ENCODE data around the gene PTPN13.

The PTPN13 gene

DNA sequence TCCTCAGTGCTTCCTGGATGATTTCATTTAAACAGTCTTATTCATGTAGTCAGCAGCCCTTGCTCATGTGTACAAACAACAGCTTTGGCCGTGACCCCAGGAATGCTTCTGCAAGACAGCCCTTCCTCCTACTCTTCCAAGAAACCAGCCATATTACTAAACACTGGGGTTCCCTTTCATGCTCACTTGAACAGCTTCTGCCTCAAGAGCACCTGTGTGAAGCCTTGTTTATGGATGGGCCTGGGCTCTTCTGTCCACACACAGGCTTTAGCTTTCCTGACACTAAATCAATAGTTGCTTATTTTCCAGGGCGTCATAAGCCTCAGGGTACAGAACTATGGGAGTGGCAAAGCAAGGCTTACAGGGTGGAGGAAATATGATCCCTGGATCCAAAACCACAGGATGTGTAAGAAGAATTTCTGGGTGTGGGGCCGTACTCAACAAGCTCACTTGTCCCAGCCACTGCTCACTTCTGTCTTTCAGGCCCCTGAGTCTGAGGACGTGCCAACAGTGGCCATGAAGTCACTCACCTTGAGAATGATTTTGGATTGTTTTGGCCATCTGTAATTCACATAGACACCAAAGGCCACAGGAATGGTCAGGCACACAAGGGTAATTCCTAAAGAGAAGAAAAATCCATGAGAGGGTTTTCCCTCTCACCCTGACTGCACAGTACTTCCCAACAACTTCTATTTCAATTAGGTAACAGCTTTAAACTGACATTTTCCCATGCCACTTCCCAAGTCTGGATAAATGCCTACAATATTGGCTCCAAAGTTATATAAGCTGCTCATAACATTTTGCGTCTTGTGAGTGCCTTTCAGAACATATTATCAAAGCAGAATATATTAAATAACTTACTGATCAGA, 237.4 kb downstream of the PTPN13 start:
- no peak for DNase-seq

DNA sequence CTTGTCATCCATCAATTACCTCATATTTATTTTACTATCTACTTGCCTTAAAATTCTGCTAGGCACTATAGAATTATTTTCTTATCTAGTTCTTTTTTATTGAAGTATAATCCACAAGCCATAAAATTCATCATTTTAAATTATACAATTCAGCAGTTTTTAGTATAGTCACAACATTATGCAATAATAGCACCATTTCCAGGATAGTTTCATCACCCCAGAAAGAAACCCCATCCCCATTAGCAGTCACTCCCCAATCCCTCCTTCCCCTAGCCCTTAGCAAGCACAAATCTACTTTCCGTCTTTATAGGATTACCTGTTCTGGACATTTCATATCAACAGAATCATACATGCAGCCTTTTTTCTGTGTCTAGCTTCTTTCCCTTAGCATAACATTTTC, 239.5 kb downstream of the PTPN13 start:
- DNase-seq = no peak

DNA sequence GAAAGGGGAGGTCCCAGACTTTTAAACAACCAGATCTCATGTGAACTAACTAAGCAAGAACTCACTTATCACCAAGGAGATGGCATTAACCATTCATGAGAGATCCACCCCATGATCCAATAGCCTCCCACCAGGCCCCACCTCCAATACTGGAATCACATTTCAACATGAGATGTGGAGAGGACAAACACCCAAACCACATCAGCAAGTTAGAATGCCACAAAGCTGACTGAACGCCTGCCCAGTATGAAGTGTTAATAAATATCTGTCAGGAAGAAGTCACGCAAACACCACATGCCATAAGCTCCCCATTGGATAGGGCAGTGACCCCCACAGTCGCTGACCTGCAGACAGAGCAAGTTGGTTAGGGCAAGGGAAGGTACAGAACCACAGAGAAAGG, 240.8 kb downstream of the PTPN13 start:
- DNase-seq = no peak

DNA sequence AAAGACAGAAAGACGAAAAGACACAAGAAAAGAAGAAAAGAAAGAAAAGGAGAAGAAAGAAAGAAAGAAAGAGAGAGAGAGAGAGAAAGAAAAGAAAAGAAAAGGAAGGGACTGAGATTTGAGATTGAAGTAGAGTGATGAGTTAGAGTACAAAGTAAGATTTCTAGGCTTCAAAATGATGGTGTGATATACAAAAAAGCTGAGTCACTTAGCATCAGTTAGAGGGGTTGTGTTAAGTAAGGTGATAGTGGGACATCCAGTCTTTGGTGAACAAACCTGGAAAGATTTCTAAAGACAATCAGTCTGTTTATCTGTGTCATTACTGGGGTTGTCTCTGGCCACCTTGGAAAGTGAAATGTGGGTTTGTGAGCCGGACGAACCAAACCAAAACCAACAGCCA, 241.6 kb downstream of the PTPN13 start:
- DNase-seq = peak; percentile 8

DNA sequence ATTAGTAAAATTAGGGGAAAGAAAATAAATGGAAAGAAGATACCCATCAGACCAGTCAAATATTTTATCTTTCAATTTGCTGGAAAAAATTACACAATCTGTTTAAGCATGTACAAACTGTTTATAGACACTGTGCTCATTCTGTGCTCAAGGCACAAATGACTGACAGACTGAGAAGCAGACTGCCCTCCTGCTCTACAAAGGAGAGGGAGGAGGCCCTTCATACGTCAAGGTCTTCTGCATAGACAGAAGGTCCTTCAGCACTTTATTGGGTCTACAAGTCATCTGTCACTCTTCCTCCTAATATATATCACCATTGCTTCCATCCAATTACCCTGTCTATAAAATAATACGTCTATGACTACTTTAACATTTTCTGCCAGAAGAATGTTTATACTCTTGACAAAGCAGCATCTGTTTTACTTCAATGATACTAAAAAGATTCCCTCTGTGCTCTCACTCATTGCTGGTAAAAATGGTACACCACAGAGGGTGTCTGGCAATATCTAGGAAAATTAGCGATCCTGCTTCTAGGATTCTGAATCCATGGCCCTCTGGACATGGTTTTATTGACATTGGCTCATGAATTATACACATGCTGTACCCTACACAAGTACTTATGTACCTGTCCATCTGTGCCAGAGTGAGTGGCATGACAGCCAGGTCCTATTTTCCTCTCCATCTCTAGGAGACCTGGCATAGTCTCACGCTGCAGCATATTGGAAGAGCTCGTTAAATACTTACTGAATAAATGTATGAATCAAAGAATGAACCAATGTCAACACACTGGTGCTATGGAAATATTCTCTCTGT, 243.8 kb downstream of the PTPN13 start:
- DNase-seq = no peak

DNA sequence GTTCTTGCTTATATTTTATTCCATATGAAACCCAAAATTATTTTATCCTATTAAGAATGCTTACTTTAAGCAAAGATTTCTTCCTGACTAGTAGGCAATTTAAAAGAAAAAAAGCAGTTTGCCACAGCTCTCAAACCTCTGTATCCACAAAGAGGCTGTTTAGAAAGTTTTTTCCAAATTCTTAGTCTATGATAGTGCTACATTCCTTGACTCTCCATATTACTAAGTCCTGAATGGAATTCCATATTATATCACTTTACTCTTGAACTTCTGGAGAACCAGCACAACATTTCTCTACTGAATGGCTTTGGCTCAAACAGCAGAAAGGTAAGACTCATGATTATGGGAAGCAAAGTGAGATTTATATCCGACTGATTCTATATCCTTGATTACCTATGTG, 246.7 kb downstream of the PTPN13 start:
- DNase-seq = no peak

DNA sequence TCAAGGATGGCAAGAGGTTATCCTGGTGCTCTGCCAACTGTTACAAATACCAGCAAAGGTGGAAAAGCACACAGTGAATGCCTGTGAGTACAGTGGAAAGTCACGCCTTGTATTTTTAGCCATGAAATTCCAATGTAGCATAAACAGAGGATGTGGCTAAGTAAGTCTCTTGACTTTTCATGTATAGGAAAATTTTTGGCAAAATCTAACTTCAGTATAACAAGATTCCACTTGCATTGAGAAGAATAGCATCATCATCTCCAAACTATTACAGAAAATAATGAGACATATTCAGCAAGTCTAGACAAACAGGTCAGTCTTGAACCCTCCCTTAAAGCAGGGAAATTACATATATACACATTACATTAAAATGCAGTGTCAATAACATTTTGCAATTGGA, 247.2 kb downstream of the PTPN13 start:
- no peak for DNase-seq

DNA sequence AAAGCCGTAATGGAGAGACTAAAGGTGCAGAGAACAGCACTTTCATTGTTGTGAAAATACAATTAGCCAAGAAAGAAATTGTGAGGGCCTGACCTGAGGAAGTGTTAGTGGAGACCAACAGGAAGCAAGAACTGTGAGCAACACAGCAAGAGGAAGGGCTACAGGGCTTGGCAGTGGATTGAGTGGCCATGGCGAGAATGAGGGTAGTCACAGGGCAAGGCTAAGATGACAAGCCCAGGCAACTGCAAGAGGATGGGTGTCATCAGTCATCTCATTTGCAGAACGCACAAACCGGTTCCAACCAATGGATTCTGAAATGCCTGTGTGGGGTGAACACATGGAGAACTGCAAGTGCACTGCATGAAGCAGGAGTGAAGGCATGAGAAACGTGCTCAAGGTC, 251.5 kb downstream of the PTPN13 start:
- no peak for DNase-seq

DNA sequence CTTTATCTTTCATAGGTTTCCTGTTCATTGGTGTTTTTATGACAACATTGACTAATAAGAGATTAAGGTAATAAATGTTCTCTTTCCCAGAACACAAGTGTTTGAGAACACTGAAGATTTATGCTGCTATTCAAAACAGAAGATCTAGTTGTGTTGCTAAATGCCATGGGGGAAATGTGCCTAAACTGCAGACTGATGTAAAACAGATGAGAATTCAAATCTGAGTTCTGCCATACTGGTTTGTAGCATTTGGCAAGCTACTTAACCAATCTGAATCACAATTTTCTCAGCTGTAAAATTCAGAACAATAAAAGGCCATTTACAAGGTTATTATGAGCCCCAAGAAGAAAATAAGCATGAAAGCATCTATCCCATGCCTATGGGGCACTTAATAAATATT, 252.8 kb downstream of the PTPN13 start:
- no peak for DNase-seq

DNA sequence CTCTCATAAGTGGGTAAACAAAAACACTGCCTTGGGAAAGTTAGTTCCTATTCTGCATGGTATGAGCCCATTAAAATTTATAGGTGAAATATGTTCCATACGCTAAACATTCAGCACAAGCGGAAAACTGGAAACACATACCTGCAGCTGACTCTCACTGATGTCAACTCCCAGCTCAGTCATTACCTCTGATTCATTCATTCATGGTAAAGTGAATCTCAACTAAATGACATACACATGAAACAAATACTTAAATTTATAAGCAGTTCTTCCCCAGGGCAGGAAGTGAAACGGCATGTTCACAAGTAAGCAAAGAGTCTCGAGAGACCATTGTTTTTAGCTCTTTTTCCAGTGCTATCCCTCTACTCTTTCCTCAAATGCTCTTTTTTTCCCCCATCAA, 253.5 kb downstream of the PTPN13 start:
- no peak for DNase-seq

DNA sequence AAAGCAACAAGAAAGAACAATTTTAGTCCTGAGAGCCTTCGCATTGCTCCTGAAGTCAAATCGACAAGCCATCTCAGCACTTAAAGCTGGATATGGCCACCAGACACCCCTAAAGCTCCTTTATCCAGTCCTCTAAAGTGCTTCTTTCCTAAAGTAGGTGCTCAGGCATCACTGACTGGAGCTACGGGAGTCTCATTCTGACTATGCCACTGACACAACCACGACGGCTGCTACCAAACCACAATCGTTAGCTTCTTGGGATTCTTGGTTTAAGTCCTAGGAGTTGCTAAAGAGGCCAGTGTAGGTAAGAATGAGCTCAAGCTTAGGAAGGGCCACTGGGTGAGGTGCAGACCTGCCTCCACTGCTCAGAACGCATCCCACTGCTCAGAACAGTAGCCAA, 254.0 kb downstream of the PTPN13 start:
- DNase-seq = no peak

DNA sequence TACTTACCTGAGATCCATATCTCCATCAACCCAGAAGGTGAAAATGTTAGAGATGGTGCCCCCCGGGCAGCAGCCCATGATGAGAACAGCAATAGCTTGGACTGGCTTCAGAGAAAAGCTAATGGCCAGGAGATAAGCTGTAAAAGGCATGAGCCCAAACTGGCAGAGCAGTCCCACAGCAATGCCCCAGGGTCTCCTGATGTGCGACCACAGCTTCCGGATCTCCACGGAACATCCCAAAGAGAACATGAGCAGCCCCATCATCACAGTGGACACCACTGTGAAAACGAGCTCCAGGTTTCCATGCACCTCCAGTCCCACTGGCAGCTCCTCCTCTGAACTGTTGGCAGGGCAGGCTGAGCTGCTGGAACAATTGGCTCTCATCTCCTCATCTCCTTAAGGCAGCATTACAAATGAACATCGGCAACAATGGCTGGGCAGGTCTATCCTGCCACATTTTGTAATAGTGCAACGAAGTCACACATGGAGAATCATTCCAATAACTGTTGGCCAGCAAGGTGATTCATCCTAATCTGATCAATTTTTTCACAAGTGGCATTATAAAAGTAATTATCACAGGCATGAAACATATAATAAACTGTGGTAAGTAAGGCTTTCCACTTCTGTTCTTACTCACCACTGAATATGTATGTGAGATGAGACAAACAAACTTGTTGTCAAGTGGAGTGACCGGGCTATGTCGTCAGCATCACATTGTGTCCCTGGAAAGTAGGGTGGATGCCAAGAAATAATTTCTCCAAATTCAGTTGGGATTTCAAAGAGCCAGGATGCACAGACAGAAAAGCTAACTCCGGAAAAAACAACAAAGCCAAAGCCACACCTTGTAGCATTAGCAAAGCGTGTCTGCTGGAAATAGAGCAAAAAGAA, 254.9 kb downstream of the PTPN13 start, which contains the start of gene SLC10A6:
Gene SLC10A6 (minus strand): TSS at position 653 of the 888 bp plus-strand sequence. CDS start 269 bp downstream, at position 384.
- DNase-seq = no peak

DNA sequence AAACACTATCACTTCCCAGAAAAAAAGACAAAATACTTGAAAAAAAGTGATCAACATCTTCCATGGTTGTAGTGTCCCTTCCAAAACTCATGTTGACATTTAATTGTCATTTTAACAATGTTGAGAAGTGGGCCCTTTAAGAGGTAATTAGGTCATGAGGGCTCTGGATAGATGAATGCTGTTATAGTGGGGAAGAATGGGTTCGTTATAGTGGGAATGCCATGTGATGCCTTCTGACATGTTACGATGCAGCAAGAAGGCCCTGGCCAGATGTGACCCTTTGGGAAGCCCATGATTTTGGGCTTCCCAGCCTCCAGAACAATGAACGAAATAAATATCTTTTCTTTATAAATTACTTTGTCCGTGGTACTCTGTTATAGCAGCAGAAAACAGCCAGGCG, 259.1 kb downstream of the PTPN13 start:
- DNase-seq = no peak

DNA sequence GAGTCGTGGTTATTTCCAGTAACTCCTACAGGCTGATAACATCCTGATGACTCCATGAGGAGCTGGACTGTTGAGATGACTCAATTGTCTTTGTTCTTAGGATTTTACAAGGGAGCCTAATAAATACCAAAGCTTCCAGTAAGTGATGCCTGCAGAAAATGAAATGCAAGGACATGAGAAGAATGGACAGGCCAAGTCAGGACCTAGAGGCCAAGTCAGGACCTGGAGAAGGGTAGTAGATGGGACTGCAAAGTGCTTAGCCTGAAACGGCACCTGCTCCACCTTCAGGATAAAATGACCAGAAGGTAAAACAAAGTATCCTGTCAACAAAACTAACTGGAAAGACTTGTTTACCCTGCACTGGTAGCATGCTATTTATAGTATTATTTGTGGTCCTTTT, 261.5 kb downstream of the PTPN13 start:
- no peak for DNase-seq

DNA sequence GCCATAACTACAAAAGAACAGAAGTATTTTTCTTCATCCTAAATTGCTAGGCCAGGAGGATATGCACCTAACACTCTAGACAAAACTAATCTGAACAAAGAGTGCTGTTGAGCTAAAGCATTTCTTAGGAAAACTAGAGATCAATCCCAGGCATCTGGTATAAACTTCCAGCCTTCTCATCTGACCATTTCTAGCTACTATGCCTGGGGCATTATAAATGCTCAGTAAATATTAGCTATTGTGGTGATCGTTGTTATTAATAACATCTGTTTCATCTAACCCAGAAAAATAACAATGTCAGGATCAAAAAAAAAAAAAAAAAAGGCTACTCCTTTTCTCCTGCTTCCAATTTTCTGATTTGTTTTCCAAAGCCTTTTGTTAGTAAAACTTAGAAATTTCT, 262.8 kb downstream of the PTPN13 start:
- no peak for DNase-seq

DNA sequence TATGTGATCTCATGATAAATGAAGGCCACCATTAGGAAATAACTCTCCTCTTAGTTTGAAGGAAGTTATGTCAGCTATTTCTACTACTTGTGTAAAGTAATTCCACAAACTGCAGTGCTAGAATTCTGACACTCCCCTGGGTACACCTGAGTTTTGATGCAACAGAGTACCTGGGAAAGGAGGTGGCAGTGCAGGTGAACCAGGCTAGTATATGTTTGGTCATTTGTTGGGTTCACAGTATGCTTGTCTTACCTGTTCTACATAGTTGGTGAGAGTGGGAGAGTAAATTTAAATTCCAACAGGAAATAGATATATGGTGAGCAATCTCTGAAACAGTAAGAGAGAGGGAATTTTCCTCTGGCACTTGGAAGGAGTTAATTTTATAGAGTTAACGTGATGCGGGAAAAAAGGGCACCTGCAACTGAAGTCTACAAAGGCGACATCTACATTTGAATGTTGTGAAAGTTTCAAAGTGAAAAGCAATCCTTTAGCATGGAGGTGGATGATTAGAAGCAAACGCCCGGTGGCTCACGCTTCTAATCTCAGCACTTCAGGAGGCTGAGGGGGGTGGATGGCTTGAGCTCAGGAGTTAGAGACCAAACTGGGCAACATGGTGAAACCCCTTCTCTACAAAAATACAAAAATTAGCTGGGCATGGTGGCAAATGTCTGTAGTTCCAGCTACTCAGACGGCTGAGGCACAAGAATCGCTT, 263.4 kb downstream of the PTPN13 start:
- no peak for DNase-seq
